Left ventricle myocardium inferior (tissue), 1 donor: ENCODE results near the gene HES7. TPM values are rescaled to one million over a fixed set of nuclear protein-coding genes. Genes with fewer than 3 reads are reported as not detected.
A peak's percentile ranks its signal among the peaks of the same experiment; 100 is the strongest.

ENCODE experiments used
- DNase-seq: peaks from one replicate; pipeline ENCODE4 v3.0.0-alpha.2; 2020
- H3K27ac ChIP-seq: fragments of 200-600 bp; replicated peaks from 2 replicates; pipeline ENCODE4 v1.8.0; 2021
- H3K27me3 ChIP-seq: fragments of 200-600 bp; 2 replicates; pipeline ENCODE4 v1.8.0; 2021; ENCODE audit warnings: low read depth
- H3K36me3 ChIP-seq: fragments of 200-600 bp; 2 replicates; pipeline ENCODE4 v1.8.0; 2021
- H3K4me1 ChIP-seq: fragments of 200-600 bp; 2 replicates; pipeline ENCODE4 v1.8.0; 2021
- H3K4me3 ChIP-seq: fragments of 200-600 bp; 2 replicates; pipeline ENCODE4 v1.8.0; 2021; ENCODE audit warnings: mild to moderate bottlenecking, moderate library complexity
- H3K9me3 ChIP-seq: fragments of 200-600 bp; replicated peaks from 2 replicates; pipeline ENCODE4 v1.8.0; 2021
- intact Hi-C: fragments of 100-400 bp; cut with micrococcal nuclease; formaldehyde crosslinking; loops from one replicate; pipeline ENCODE4 v1.11.0; 2022
- total RNA-seq: library from RNA; stranded (reverse); fragmentation: NEBNext Ultra II Directional; extraction: Animal tissue kit (Norgen Biotek cat#: 25700); gene quantifications from one replicate; pipeline ENCODE4 v1.2.1, GENCODE V29; 2021
- TF ChIP-seq, protein P1 (sequence below): fragments of 200-600 bp; IDR thresholded peaks from 2 replicates; pipeline ENCODE4 v1.8.0; 2021; ENCODE audit warnings: antibody characterized with exemption, mild to moderate bottlenecking, borderline replicate concordance
- donor health status: DM: no; HTN: yes; CAD: no; lungs with severe emphysema.

The HES7 gene
- total RNA-seq, 1 donor from 2014 or later, result not detected

DNA sequence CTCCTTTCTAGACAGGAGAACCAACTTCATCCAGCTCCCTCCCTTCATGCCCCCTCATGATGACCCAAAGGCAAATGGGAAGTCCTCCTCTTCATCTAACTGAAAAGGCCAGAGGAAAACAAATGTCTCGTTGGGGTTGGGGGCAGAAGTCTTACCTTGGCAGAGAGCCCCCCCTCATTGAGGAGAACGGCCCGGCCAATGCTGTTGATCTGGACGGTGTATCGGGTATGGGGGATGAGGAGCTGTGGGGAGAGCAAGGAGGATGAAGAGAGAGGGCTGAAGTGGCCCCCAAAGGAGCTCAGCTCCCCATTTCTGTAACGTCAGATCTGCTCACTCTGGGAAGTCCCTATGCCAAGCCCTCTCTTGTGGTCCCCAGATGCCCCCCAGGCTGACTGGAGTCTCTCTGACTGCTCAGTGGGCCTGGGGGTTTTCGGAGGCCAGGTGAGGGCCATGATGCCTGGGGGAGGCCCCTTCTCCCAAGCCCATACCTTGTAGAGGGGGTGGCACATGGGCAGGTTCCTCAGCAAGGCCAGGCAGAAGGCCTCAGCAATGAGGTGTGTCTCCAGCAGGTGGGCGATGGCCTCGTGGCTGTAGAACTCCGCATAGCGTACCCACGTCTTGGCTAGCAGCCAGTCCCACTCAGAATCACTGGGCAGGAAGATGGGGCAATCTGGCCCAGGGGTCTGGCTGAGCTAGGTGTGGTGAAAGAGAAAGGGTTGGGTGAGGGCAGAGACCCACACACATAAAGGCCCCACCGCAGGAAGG lies 47.2 kb downstream of the HES7 start:
- H3K27me3 ChIP-seq, result peaks cover 98% of the 10 kb centered on the region
- no peaks in the 10 kb centered on the region for H3K36me3 ChIP-seq
- intact Hi-C loops, result no loop called here
- H3K4me1 ChIP-seq, result peaks cover 38% of the 10 kb centered on the region
- TF ChIP-seq, protein P1, sequence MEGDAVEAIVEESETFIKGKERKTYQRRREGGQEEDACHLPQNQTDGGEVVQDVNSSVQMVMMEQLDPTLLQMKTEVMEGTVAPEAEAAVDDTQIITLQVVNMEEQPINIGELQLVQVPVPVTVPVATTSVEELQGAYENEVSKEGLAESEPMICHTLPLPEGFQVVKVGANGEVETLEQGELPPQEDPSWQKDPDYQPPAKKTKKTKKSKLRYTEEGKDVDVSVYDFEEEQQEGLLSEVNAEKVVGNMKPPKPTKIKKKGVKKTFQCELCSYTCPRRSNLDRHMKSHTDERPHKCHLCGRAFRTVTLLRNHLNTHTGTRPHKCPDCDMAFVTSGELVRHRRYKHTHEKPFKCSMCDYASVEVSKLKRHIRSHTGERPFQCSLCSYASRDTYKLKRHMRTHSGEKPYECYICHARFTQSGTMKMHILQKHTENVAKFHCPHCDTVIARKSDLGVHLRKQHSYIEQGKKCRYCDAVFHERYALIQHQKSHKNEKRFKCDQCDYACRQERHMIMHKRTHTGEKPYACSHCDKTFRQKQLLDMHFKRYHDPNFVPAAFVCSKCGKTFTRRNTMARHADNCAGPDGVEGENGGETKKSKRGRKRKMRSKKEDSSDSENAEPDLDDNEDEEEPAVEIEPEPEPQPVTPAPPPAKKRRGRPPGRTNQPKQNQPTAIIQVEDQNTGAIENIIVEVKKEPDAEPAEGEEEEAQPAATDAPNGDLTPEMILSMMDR, result no peak
- no peak for DNase-seq
- no peaks in the 10 kb centered on the region for H3K9me3 ChIP-seq
- H3K27ac ChIP-seq, result no peak overlapping the region
- H3K4me3 ChIP-seq, result no peak overlapping the region

DNA sequence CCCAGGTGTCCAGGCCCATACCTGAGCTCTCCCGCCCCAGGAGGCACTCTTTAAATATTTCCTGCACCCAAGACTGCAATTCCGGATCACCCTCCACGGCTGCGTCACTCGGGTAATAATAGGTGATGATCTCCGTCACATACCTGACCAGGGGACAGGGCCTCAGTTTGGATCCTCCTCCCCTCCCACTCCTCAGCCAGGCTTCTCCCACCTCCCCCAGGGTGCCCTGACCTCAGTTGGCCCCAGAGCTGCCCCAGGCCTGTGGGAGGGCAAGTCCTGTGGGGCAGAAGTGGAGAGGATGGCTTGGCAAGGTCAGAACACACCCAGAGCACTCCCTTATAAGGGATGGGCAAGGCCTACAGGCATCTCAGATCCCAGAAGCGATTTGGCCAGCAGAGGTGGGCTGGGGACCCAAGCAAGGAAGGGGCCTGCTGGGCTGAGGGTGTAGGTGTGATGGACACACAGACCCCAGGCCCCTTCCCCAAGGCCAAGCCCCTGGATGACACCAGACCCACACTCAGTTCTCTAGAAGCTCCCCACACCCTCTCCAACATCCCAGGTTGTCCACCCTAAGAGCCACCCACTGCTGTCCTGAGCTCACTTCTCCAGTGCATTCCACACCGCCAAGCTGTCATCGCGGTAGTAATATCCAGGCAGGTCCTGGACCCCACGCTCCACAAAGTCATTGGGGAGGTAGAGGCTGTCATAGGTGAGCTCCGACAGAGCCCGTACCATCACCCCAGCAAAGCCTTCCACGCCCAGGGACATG lies 48.1 kb downstream of the HES7 start:
- H3K4me1 ChIP-seq, result peaks cover 37% of the 10 kb centered on the region
- intact Hi-C loops, result no loop called here
- no peak overlapping the region for H3K4me3 ChIP-seq
- no peaks in the 10 kb centered on the region for H3K36me3 ChIP-seq
- no peak overlapping the region for H3K27ac ChIP-seq
- H3K9me3 ChIP-seq, result no peaks in the 10 kb centered on the region
- TF ChIP-seq, protein P1, result no peak
- DNase-seq, result no peak
- peaks cover 98% of the 10 kb centered on the region for H3K27me3 ChIP-seq

DNA sequence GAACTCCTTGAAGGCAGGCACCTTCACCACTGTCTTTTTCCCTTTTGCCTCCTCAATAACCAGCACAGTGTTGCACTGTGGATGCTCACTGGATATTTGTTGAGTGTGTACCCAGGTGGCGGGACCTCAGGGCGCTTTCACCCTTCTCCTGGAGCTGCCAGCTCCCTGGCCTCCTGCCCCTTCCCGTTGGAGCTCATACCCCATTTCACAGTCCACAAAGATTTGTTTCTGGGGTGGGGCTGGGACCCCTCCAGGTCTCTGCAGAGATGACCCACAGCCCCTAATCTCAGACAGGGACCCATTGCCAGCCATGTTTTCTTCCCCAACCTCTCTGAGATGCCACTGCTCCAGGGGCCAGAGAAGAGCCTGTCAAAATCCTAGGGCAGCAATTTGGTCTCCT lies 48.8 kb downstream of the HES7 start:
- intact Hi-C loops, result no loop called here
- peaks cover 98% of the 10 kb centered on the region for H3K27me3 ChIP-seq
- TF ChIP-seq, protein P1, result no peak
- no peak overlapping the region for H3K4me3 ChIP-seq
- peaks cover 30% of the 10 kb centered on the region for H3K4me1 ChIP-seq
- DNase-seq, result no peak
- no peak overlapping the region for H3K27ac ChIP-seq
- H3K9me3 ChIP-seq, result no peaks in the 10 kb centered on the region
- H3K36me3 ChIP-seq, result no peaks in the 10 kb centered on the region

DNA sequence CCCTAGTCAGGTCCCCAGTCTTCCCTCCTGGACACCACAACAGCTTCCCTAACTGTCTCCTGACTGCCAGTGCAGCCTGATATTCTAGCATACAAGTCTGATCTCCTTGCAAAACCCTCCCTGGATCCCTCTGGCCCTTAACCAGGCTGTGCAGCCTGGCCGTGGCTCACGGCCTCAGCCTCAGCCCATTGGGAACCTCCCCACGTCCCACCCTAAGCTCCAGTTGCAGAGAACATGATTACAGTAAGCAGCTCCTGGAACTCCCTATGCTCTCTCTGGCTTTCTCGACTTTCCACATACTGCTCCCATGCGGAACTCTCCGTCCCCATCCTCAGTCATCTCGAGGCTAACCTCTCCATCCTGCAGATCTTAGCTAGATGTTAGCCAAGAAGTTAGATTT lies 49.4 kb downstream of the HES7 start:
- TF ChIP-seq, protein P1, result no peak
- Histone ChIP-seq H3K9me3 (no peaks in the 10 kb centered on the region), H3K4me1 (peaks cover 25% of the 10 kb centered on the region), H3K4me3 (no peak overlapping the region), H3K36me3 (no peaks in the 10 kb centered on the region), H3K27ac (no peak overlapping the region), H3K27me3 (peaks cover 97% of the 10 kb centered on the region)
- intact Hi-C loops, result no loop called here
- no peak for DNase-seq

DNA sequence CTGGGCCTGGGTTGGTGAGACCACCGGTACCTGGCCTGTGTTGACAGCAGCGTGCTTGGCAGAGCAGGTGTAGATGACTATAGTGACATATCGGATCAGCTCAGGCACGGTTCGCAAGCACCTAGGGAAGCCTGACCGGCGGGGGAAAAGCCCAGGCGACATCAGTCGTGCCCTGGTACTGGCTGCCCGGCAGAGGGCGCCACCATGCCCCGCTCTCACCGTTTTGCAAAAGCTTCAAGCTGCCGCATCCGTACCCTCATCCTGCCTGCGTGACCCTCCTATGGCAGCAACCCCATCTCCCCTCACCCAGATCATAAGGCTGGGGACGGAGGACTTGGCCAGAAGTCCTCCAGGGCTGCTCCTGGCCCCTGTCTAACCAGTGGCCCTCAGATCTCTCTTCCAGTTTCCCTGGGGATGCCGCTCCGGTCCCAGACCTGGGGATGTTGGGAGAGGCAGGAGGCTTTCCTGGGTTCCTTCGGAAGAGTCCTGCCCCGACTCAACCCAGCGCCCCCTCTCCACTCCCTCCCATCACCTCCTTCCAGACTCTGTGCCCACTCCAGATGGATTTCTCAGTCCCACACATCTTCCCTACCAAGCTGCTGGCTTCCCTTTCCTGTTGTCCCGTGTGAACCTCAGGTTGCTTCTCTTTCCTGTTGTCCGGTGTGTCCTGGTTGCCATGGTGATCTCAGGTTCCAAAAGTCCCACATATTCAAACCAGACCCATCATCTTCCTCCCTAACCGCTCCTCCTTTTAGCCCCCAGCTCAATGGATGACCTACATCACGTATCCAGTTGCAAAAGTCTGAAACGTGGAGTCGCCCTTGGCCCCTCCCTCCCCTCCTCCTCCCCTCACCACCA lies 50.0 kb downstream of the HES7 start:
- Histone ChIP-seq H3K9me3 (no peaks in the 10 kb centered on the region), H3K27ac (no peak overlapping the region), H3K4me3 (peak overlapping the region; percentile 34), H3K4me1 (peaks cover 20% of the 10 kb centered on the region), H3K27me3 (peaks cover 90% of the 10 kb centered on the region), H3K36me3 (no peaks in the 10 kb centered on the region)
- peak; percentile 57 for DNase-seq
- intact Hi-C loops, result no loop called here
- TF ChIP-seq, protein P1, result peak; percentile 88
